ENCODE measurements around the gene PTPRM.

Gene PTPRM

DNA sequence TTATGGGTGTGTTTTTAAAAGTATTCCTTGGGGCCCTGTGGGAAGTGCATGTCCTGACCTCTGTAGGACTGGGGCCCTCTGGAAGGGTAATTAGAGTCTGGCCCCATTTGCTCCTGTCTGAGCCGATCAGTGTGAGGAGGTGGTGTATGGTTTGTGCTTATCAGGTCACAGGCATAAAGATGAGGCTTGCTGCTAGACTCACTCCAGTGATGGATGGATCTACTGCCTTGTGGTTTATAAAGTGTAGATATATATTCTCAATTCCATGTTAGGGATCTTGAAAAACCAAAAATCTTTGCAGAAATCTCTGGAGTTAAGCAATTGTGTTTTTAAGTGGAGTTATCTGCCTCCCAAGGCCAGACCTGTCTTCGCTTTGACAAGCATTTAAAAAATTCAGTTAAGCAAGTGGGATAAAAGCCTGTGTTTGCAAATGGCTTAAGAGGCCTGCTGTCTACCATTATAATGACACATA lies 182.4 kb downstream of the PTPRM start:
- DNase-seq (ENCODE audit: low read depth in 2 of 3, low spot score in 2 of 3), result no peak

DNA sequence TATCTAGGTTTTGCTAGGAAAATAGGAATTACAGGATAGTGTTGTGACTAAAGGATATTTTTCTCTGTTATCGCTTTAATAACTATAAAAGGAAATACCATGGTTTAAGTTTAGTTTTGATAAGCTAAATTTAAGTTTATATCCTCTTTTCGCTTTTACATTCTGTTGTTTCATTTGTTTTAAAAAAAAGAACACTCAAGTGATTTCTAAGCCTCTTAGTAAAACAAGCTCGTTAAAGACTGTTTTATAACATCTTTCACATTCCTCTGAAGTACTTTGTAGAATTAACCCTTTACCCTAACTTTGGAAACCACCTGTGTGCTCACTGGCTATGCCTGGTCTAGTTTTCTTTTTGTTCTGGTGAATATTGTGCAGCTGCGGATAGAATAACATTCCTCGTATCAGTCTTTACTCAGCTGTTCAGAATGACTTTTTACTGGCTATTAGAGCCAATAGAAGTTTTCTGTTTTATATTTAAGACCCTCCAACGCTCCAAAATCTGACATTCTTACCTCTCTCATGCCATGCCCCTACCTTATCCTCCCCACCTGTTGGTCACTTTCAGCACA lies 183.1 kb downstream of the PTPRM start:
- DNase-seq (ENCODE audit: low read depth in 2 of 3, low spot score in 2 of 3), result no peak

DNA sequence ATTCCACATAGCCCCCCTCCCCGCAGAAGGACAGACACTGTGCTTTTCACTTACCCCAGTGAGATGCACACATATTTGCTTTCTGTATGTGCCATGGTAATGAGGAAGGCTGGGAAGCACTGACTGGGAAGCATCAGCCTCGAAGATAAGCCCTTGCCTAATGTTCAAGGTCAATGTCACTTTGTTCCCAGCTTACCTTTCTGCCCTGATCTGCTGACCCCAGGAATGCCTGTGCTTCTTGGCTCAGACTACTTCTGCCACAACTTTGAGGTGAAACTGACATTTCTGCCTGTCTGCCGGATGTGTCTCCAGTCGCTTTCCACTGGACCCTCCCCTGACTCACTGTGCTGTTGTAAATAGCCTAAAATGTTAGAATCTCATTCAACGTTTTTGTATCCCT lies 183.8 kb downstream of the PTPRM start:
- no peak for DNase-seq (ENCODE audit: low read depth in 2 of 3, low spot score in 2 of 3)

DNA sequence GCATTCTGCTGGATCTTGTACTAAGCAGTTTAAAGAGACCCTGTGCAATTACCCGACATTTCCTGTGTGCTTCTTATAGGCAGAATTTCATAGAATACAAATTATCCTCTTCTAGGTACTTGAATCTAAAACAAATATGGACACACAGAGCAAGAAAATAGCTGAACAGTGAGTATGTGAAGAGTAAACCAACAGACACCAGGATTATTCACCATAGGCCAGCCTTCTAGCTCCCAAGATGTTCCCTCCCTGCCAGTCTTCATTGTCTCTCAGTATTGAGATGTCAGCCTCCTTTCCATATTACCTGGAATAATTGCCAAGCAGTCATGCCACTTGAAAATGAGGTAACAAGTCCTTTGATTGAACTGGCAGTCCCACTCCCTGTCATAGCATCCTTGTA lies 187.1 kb downstream of the PTPRM start:
- no peak for DNase-seq (ENCODE audit: low read depth in 2 of 3, low spot score in 2 of 3)

DNA sequence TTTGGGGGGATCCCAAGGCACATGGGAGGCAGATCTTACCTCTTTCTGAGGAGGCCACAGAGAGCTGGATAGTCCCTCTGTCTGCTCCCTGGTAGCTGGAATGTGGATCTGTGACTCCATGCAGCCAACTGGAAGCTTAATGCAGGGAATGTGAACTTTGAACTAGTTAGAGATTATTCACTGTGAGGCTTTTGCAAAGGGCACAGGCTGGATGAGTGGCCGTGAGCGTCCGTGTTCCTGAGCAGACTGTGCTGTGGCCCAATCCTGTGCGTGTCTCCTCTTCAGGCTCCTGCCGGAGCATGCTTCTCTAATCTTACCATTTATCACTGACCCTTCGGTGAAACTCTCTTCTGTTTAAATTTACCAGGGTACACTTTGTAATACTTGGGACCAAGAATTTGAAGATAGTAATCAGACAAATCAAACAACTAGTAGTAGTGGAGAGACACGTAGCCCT lies 187.6 kb downstream of the PTPRM start:
- no peak for DNase-seq (ENCODE audit: low read depth in 2 of 3, low spot score in 2 of 3)

DNA sequence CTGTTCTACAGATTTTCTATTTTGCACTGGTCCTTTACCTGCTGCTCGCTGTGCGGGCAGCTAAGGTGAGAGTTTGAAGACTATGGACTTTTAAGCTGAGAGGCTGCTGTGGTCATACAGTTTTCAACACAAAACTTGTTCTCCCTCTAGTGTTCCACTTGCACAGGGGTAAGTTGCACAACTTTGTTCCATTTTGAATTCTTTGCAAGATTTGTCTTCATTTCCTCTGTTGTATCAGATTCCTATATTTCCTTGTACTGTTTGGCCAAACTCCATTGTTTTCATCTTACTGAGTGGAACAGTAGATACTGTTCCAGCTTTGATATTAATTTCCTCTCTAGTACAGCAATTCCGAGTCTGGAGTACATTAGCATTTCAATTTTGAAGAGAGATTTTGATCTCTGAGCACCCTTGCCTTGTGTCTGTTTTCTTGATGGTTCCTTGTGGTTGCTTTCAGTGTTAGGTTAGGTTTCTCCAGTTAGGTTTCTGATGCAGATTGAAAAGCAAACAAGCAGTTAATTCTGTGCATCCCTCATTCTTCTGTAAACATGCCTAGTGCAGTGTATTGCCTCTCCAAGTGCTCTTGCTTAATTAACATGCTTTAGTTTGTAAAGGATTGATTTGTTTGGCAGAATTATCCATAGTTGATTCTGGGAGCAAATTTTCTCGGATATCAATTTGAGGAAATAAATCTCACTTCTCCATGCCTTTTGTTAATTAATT lies 188.8 kb downstream of the PTPRM start:
- no peak for DNase-seq (ENCODE audit: low read depth in 2 of 3, low spot score in 2 of 3)

DNA sequence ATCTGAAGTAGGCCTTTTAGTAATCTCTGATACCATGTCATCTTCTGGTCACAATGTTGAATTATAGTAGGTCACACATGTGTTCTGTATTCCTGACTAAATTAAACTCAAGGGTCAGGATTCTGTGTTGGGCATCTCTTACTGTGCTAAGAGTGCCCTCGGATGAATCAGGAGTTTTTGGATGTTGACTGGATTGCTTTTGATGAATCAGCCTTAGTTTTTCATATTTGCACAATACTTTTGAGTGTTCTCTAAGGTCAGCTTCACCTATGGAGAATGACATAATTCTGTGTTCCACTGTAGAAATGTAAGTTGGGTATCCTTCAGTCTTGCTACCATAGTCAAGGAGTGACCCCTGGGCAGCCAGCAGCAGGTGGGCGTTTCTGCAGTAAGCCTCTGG lies 190.1 kb downstream of the PTPRM start:
- no peak for DNase-seq (ENCODE audit: low read depth in 2 of 3, low spot score in 2 of 3)

DNA sequence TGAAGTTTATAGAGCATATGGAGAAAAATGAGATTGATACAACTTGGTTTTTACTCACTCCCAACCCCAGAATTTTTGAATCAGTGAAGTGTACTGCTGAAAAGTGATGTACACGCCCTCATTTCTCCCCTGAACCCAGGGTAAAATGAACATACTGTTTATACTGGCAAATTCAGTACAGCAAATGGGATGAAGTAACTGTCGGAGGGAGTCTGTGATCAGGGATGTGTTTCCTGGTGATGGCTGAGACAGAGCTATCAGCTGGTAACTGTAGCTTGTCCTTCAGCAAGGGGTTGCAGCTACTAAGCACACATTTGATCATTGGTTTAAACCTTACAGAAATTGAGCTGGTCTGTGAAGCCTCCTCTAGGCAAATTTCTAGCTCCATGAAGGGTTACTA lies 191.6 kb downstream of the PTPRM start:
- no peak for DNase-seq (ENCODE audit: low read depth in 2 of 3, low spot score in 2 of 3)

DNA sequence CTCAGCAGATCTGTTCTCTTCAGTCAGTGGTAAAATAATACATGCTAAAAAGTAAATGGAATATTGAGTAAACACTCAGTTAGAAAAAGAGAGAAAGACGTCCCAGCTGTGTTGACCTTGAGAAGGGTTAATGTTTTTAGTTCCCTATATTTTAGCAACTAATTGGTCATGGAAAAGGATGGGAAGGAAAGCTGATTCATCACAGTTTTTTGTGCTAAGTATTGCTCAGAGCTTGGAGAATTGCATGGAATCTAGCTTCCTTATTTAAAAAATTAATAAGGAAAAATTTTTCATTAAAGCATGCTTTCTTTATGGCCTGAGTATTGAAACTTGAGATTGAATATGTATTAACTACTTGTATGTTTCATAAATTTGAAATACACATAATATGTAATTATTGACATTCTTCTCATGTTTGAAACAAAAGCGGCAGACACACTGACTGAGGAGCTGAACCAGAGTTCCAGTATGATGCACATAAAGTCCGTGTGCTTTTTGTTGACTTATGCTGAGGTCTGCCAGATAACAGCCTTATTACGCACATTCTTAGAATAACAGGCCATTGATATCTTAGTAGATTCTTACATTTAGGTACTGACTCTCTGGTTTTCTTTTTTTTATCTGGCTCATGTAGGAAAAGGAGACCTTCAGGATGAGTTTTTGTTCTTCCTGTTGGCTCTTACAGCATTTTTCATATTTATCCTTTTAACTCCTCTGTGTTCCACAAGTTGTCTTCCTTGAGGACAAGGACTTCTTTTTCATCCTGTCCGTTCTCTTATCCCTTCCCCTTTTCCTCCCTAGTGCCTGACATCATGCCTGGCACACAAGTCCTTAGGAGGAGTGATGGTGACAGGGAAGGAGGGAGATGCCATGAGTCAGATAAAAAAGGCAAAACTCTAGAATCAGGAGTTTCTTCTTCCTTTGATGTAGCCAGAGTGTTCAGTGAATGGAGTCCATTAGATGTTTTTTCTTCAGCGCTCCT lies 194.1 kb downstream of the PTPRM start:
- no peak for DNase-seq (ENCODE audit: low read depth in 2 of 3, low spot score in 2 of 3)

DNA sequence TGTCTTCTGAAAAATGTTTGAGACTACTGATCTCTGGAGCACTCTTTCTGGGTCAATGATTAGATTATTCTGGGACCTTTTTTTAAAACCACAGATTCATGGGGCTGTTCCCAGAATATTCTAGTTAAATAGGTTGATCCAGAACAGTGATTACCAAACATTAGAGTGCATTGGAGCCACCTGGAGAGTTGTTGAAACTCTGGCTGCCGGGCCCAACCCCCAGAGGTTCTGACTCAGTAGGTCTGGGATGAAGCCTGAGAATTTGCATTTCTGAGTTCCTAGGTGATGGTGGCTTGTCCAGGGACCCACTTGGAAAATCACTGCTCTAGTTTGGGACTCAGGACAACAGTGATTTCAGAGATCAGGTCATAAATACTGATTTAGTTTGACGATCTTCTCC lies 197.3 kb downstream of the PTPRM start:
- no peak for DNase-seq (ENCODE audit: low read depth in 2 of 3, low spot score in 2 of 3)

DNA sequence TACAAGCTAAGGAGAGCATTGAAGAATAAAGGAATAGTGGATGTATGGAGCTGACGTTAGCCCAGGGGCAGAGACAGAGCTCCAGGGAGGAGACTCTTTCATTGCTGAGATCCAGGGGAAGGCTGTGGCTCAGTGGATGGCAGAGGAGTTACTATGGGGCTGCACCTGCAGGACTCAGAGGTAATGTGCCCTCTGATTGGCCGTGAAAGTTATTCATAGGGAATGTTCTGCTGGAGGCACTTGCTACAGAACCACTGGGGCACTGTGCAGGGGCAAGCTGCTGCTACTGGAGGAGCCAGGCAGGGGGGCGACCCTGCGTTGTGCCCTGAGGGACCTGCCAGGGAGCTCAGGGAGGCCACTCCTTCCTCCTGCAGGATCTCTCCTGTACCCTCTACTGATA lies 199.2 kb downstream of the PTPRM start:
- no peak for DNase-seq (ENCODE audit: low read depth in 2 of 3, low spot score in 2 of 3)

DNA sequence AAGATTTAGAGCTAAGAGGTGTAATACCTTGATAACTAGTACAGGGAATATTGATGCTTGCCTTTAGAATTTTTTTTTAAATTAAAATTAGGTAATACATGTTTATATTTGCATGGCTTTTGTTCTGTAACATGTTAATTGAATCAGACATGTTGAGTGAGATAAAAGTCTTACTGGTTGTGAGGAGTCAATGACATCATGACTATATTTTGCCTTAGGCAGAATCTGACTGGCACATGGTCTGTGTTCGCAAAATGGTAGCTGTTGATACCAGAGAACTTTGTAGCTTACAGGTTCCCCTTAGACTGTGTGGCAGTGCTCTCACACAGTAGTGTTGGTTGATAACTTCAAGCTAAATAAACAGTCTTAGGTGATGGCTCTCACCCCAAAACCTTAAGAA lies 199.7 kb downstream of the PTPRM start:
- DNase-seq (ENCODE audit: low read depth in 2 of 3, low spot score in 2 of 3), result no peak

DNA sequence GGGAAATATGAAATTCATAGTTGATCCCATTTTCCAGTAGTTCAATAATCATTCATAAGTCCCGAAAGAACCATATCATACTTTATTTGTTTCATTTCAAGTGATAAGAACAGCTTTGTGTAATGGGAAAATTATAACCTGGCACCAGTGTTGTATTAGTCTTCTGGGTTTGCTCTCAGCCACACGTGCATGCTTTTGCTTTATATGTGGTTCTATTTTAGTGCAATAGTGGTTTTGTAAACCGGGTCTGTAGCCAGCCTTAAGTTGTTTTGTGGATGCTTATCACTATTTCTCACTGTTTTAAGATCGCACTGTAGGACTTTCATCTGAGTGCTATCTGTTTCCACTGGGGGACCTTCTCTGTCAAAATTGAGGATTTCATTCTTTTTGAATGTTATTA lies 203.8 kb downstream of the PTPRM start:
- DNase-seq (ENCODE audit: low read depth in 2 of 3, low spot score in 2 of 3), result no peak

DNA sequence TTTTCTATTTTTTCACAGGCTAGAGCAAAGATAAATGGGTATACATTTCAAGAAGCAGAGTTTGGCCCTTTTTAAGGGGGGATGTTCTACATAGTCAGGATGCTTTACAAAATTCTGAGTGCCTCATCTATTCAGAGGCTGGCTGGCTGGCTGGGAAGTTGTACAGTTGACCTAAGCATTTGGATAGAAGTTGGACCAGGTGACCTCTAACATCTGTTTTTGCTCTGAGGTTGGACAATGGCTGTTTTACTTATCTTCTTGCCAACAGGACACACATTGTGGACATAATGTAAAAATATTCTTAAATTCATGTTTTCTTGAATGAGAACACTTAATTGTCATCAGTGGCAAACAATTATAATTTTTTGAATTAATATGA lies 205.4 kb downstream of the PTPRM start:
- DNase-seq (ENCODE audit: low read depth in 2 of 3, low spot score in 2 of 3), result no peak

DNA sequence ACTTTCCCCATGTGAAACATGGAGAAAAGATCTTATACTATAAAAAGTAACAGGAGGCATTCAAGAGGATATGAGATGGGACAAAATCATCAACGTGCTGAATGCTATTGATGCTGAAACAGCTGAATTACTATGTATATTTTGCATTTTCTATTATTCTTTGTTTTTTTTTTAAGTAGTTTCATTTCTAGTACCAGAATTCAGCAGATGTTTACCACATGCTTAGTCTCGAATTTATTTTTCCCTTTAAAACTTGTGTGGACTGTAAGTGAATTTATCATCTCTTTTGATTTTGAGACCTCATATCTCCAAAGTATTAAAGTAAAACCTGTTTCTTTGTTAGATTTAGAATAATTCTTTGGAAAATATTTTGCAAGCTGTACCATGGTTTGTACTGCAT lies 205.8 kb downstream of the PTPRM start:
- DNase-seq (ENCODE audit: low read depth in 2 of 3, low spot score in 2 of 3), result no peak

DNA sequence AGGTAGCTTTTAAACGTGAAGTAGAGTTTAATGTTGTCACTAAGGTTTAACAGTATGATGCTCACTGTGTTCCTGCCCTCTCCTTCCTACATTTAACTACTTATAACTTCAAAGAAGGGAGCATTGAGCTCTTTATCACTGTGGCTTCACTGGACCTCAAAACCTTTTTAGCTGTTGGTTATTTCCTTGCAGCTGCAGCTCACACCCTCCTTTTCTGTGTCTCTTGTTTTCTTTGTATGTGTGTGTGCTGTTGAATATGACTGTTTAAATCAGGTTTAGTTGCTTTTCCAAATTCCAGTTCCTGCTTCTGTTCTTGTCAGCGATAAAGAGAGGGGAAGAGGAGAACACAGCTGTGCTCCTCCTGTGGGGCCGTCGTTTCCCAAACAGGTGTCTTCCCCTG lies 208.0 kb downstream of the PTPRM start:
- DNase-seq (ENCODE audit: low read depth in 2 of 3, low spot score in 2 of 3), result no peak

DNA sequence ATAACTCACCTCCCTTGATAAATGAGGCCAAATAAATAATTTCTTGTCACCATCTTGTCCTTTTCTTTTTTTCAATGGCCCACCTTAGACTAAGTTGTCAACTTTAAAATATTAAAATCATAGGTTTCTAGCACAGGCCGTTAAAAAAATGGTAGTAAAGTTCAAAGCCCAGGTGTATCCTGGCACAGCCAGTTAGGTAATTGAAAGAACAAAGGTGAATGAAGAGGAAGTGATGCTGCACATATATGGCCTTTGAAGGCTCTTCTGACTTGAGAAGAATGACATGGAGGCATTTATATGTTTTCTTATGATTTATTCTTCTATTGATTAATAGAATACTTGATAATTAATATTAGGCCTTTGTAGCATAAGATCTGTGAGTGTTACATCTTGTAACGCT lies 208.7 kb downstream of the PTPRM start:
- DNase-seq (ENCODE audit: low read depth in 2 of 3, low spot score in 2 of 3), result no peak

DNA sequence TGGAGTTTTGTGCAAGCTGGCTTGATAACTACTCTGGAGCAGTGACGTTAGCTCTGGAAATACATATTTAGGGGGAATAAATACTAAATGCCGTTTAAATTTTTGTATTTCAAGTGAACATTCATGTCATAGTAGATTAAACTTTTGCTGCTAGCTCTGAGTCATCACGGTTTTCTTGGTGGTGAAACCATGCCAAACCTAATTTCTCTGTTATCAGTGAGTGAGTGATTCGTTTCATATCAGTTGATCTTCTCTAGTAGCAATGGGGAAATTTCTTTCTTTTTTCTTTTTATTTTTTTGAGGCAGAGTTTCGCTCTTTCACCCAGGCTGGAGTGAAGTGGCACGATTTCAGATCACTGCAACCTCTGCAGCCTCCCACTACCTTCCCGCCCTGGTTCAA lies 211.1 kb downstream of the PTPRM start:
- DNase-seq (ENCODE audit: low read depth in 2 of 3, low spot score in 2 of 3), result no peak

DNA sequence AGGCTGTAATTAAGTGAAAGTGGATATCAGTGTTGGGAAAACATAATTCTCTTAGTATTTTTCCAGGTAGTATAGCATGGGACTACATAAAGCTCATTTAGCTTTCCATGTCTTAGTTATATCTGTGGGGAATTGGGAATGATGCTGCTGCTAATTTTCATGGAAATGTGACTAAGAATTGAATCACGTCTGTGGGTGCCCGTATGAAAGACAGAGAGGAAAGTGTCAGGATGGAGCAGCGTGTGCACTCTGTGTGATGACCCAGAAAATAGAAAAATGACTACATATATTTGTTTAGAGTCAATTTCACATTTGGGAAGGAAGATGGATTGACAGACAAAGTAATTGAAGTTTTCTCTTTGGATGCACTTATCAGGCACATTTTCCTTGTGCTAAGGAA lies 212.1 kb downstream of the PTPRM start:
- DNase-seq (ENCODE audit: low read depth in 2 of 3, low spot score in 2 of 3), result no peak

DNA sequence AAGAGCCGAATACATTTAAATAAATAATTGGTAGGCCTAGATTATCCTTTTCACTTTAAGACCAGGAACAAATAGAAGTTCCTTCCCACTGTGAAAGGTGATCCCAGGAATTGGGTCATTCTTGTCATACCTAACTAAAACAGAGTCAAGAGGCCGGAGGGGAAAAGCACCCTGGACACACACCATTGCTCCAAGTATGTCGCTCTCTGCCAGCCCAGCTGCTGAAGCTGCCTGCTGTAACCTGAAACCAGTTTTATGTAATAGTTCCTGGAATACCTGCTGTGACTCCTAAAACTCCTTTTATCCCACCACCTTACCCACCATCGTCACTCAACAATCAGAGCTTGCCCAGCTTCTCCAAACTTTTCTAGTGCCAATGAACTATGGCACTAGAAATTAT lies 217.1 kb downstream of the PTPRM start:
- DNase-seq (ENCODE audit: low read depth in 2 of 3, low spot score in 2 of 3), result no peak

DNA sequence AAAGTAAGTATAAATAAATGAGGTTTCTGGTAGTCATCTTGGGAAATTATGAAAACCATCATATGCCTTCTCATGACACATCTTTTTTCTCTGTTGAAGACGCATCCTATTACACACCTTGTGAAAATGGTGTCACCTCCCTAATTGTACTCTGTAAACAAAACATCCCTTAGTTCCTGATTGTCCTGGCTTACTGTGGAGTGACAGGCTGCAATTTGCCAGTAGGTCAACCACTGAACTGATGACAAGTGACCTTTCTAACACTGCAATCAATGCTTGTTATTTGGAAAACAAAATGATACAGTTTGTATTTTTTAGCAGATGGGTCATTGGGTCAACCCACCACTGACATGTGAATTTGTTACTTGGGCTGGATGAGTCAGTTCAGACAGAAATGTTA lies 219.5 kb downstream of the PTPRM start:
- DNase-seq (ENCODE audit: low read depth in 2 of 3, low spot score in 2 of 3), result no peak

DNA sequence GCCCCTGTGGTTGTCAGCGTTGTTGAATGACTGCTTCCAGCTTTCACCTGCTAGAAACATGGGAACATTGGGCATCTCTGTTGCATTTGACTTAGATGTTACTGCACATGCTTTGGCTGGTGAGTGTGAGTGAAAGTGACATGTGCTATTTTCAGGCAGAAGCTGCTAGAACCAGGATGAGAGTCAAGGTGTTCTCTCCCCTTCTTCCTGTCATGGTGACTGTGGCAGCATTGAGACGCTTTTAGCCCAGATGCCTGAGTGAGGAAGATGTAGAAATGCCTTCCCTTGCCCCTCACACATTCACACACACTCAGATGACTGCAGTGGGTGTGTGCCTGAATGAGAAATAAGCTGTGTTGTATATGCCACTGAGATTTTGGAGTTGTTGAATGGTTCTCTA lies 220.2 kb downstream of the PTPRM start:
- DNase-seq (ENCODE audit: low read depth in 2 of 3, low spot score in 2 of 3), result no peak

Measured in activated CD8-positive, alpha-beta memory T cell treated with anti-CD3 and anti-CD28 coated beads for 48 hours (primary cell).